ENCODE results near the gene TTLL5.

GRCh38 chr14:75835737-75836136 is 174.7 kb downstream of the TTLL5 start:
- TF ChIP-seq CTCF (conservative IDR thresholded peaks at IDR 0.05 in 1 of 2, IDR thresholded peaks at IDR 0.05 in 1 of 2; ENCODE audit: extremely low read depth in 1 of 2, insufficient read depth in 1 of 2, low read depth in 1 of 2, low read length in 2 of 2) (no peak), EZH2 (IDR thresholded peaks at IDR 0.05; ENCODE audit: borderline replicate concordance, low read length) (no peak)
